GM21447 (cell line): ENCODE data around the gene ACOX2.

Experiments used
- ATAC-seq: cut with Tn5 transposase; IDR thresholded peaks from one replicate; pipeline ENCODE4 v1.9.1; 2021; ENCODE audit not compliant: unreplicated experiment

ACOX2 gene

DNA sequence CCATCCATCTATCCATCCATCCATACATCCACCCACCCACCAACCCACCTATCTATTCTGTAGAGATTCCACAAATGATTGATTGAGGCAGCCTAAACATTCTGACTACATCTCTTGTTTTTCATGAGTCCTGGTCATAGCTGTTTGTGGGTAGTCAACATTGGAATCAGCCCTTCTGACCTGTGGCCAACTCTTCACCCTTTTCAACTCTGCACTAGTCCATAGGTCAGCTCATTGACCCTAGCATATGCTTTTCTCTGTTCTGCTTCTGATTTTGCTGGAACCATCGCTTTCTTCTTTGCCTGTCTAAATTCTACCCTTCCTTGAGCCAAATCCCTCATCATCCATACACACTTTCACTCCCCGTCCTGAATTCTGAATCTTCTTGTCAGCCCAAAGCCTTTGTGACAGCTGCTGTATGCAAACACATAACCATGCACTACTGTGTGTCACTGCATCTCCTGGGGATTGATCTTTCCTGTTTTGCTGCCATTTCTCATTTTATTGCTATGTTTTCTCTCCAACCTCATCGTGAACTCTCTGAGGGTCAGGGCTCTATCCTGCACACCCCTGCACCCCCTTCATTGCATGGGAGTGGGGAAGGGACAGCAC lies 61.9 kb downstream of the ACOX2 start:
- no peak for ATAC-seq

GRCh38 chr3:58474348-58474911 lies 62.6 kb downstream of the ACOX2 start:
- ATAC-seq: no peak

DNA sequence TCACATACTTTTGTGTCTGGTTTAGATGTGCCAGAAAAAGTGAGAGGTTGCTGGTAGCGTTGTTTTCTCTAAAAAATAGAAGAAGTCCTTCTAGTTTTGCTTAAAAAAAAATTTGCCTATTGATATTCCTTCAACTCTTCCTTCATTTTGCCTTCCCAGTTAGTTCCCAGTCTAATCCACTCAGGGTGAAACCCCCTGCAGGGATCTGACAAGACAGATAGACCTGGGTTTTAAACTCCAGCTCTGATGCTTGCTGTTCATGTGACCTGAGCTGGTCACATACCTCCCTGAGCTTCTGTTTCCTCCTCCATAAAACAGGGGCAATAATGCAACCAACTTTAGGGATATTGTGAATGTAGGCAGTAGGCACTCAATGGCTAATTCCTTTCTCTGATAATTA lies 63.7 kb downstream of the ACOX2 start:
- no peak for ATAC-seq

DNA sequence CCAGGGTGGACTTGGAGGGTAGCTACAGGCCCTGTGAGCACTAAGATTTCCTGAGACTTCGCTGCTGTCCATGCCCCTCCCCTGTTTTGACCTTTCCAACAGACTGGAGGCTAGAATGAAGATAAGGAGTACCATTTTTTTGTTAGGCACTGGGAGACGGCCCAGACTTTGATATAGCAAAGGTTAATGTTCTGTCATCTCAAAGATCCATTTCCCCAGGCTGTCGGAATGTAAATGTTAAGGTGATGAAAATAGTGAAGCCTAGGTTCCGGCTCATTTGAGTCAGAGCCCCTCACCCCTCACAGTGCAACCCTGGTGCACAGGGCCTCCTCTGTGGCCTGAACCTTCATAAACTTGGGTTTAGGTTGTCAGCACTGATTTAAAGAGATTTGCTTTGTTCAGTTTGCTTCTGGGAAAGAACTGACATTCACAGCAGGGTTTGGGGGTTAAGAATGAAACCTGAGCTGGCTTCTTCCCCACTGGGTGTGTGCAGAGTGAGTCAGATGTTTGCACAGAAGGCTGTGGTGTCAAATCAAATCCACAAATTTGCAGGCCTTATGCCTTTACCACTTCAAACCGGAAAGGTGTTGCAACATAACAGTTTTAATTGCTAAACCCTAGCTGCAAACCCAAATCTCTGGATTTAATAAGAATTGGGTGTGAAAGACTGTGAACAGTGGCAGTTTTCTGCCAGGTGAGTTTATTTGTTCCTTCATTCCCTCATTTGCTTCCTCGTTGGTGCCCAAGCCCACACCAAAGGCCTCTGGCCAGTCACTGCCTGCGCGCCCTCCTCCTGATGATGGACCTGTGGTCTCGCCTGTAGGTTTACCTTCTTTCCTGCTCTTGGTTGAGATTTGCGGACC lies 65.7 kb downstream of the ACOX2 start:
- peak; percentile 58 for ATAC-seq

GRCh38 chr3:58470363-58471024 lies 66.5 kb downstream of the ACOX2 start:
- ATAC-seq: no peak

- ATAC-seq: no peak
Measured at GRCh38 chr3:58469096-58469495, 67.9 kb downstream of the ACOX2 start.

DNA sequence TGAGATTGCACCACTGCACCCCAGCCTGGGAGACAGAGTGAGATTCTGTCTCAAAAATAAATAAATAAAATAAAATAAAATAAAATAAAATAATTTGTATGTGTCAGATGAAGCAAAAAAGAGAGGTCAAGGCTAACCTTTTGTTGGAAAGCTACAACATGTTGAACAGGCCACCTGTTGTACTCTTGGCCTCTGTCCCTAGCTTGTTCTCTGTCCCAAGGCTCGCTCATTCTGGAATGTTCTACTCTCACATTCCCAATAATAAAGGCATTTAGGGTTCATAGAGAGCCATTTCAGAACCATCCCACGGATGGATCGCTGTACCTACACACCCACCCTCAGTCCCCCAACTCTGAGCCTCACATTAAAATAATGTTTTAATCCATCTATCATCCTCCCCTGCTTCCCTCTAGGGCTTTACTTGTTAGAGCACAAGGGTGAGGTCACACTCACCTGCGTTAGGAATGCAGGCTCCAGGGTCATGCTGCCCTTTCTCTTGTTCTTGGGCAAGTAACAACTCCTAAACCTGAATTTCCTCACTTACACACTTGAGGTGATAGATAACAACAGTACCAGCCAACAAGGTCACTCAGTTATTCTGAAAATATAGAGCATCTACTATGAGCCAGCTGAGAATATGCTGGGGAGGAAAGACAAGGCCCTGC lies 70.0 kb downstream of the ACOX2 start:
- ATAC-seq: no peak

DNA sequence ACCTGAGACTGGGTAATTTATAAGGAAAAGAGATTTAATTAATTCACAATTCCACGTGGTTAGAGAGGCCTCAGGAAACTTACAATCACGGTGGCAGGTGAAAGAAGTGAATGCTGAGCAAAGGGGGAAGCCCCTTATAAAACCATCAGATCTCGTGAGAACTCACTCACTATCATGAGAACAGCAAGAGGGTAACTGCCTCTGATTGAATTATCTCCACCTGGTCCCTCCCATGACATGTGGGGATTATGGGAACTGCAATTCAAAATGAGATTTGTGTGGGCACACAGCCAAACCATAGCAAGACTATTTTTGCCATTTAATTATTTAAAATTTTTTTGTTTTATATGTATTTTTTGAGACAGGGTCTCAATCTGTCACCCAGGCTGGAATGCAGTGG lies 72.1 kb downstream of the ACOX2 start:
- no peak for ATAC-seq

DNA sequence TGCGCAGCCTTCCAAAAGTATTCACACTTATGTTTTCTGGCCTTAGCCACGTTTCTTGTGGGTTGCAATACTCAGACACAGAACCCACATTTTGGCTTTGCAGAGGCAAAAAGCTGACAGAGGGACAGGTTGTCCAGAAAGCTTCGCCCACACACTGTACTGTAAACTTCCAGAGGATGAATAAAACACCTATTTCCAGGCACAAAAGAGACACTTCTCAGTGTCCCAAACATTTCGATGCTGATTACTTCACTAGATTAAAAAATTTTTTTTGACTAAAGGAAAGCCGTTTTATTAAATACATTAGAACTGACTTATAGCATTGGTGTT lies 73.1 kb downstream of the ACOX2 start:
- ATAC-seq: no peak

DNA sequence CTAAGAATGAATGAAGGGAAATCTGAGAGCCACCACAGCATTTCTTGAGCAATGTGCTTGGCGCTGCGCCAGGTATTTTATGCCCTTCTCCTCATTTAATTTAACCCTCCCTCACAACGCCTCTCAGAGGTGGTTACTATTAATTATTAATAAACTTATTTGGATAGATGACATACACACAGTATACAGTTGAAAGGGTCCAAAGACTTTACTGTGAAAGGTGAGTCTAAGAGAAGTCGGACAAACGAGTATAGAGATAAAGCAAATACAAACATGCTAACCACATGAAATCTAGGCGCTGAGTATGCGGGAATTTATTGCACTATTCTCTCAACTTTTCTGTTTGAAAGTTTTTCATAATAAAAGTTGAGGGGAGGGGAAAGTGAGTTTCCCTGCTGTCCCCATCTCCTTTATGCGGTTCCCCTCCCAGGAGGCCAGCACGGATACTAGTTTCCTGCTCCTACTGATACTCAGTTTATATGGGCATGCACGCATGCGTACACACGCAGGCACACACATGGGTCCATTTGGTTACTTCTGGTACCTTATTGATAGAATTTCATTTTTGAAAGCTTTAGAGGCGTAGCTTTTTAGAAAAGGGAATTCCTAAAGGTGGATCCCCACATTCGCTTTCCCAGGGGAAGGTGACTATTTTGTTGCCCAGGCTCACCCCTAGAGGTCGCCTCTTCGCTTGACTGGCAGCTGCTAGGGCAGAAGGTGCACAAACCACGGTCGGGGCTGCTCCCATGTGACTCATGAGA lies 73.6 kb downstream of the ACOX2 start:
- ATAC-seq: peak; percentile 94

- ATAC-seq: no peak
Measured at GRCh38 chr3:58462829-58463180, 74.2 kb downstream of the ACOX2 start.

GRCh38 chr3:58459160-58459559 lies 77.8 kb downstream of the ACOX2 start:
- ATAC-seq: no peak
